Stimulated activated CD8-positive, alpha-beta memory T cell treated with anti-CD3 and anti-CD28 coated beads, Interleukin-7, amount 100 ng/mL, for 24 hours (primary cell): ENCODE measurements around the gene MAML2.

Source experiments
- DNase-seq: peaks from one replicate; pipeline ENCODE4 v3.0.0-alpha.2; 2020; ENCODE audit warnings: low read depth

Gene MAML2

GRCh38 chr11:95964281-95964680, 378.7 kb downstream of the MAML2 start:
- no peak for DNase-seq

DNA sequence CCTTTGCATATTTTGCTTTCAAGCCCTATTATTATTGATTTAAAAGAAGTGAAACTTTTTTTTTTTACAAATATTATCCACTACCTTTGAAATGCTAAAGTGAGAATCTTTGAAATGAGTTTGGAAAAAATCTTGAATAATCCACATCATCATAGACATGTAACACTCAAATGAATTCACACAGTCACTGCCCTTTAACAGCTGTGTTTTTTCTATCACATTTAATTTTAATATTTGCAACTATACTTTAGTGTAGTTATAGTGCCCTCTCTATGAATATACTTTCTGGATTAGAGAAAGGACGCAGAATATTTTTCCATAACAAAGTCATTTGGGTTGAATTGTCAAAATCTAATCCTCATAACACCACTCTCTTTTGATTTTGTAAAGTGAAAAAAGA, 381.2 kb downstream of the MAML2 start:
- DNase-seq = no peak

- no peak for DNase-seq
Observed at GRCh38 chr11:95950905-95951304, 392.1 kb downstream of the MAML2 start.

- no peak for DNase-seq
Observed at GRCh38 chr11:95948637-95949036, 394.4 kb downstream of the MAML2 start.

GRCh38 chr11:95944623-95945022, 398.4 kb downstream of the MAML2 start:
- DNase-seq = no peak

DNA sequence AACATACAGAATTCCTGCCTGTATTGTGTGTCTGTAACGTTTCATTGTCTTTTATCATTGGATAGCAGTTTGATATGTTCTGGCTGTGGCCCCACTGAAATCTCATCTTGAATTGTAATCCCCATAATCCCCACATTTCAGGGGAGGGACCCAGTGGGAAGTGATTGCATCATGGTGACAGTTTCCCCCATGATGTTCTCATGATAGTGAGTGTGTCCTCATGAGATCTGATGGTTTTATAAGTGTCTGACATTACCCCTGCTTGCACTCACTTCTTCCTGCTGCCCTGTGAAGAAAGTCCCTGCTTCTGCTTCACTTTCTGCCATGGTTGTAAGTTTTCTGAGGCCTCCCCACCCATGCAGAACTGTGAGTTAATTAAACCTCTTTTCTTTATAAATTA, 399.4 kb downstream of the MAML2 start:
- no peak for DNase-seq

DNA sequence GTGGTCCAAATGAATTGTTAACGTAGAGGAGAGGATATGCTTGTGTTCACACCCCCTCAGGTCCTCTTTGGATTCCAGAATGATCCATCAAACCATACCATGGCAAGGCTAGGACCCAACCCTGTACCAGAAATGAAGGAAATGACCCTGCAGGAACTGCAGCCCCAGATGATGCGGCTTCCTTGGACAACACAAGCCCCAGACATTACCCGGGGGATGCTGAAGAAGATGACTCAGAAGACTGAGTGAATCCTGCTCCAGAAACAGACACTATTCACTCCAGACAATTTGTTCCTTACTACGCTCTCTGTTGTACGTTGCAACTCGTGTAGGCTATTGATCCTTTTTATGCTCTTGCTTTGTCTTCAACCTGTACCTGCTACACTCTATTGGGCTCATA, 403.9 kb downstream of the MAML2 start:
- DNase-seq = no peak

GRCh38 chr11:95937358-95937757, 405.6 kb downstream of the MAML2 start:
- DNase-seq = no peak

GRCh38 chr11:95933594-95933993, 409.4 kb downstream of the MAML2 start:
- no peak for DNase-seq

GRCh38 chr11:95931916-95932315, 411.1 kb downstream of the MAML2 start:
- no peak for DNase-seq

DNA sequence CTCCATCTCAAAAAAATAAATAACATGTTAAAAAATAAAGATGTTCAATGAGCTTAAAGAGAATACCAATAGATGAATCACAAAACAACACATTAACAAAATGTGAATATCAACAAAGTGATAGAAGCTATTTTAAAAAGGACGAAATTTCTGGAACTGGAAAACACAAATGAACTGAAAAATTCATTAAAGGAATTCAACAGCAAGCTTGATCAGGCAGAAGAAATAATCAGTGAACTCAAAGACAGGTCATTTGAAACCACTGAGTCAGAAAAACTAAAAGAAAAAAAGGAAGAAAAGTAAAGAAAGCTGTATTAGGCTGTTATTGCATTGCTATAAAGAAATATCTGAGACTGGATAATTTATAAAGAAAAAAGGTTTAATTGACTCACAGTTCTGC, 412.0 kb downstream of the MAML2 start:
- no peak for DNase-seq

GRCh38 chr11:95926726-95927125, 416.3 kb downstream of the MAML2 start:
- DNase-seq = no peak
